DMS 273 (cell line): ENCODE measurements around the gene ERC2.

Experiments used
- DNase-seq: peaks from one replicate; lab custom pipeline; 2025; ENCODE audit not compliant: unreplicated experiment; lab: John Stamatoyannopoulos, UW

The ERC2 gene

GRCh38 chr3:55659701-55660100 lies 808.6 kb downstream of the ERC2 start:
- no peak for DNase-seq

- peak; percentile 14 for DNase-seq
These were observed 809.3 kb downstream of the ERC2 start for GRCh38 chr3:55658690-55659562.

- DNase-seq = no peak
These were observed 810.0 kb downstream of the ERC2 start for GRCh38 chr3:55658270-55658669.

- no peak for DNase-seq
These were observed 812.7 kb downstream of the ERC2 start for GRCh38 chr3:55655544-55655943.

GRCh38 chr3:55654123-55654760 lies 814.0 kb downstream of the ERC2 start:
- DNase-seq = no peak

GRCh38 chr3:55651011-55651410 lies 817.3 kb downstream of the ERC2 start:
- DNase-seq = no peak

GRCh38 chr3:55650011-55650410 lies 818.3 kb downstream of the ERC2 start:
- DNase-seq = no peak

GRCh38 chr3:55649554-55649953 lies 818.7 kb downstream of the ERC2 start:
- DNase-seq = no peak

GRCh38 chr3:55648591-55649318 lies 819.5 kb downstream of the ERC2 start:
- no peak for DNase-seq

- no peak for DNase-seq
These were observed 820.6 kb downstream of the ERC2 start for GRCh38 chr3:55647670-55648069.

- no peak for DNase-seq
These were observed 821.2 kb downstream of the ERC2 start for GRCh38 chr3:55647063-55647462.

- no peak for DNase-seq
These were observed 822.1 kb downstream of the ERC2 start for GRCh38 chr3:55646121-55646520.

GRCh38 chr3:55645422-55645821 lies 822.8 kb downstream of the ERC2 start:
- no peak for DNase-seq

GRCh38 chr3:55643283-55643682 lies 825.0 kb downstream of the ERC2 start:
- no peak for DNase-seq

GRCh38 chr3:55641964-55642363 lies 826.3 kb downstream of the ERC2 start:
- DNase-seq = no peak

- no peak for DNase-seq
These were observed 828.1 kb downstream of the ERC2 start for GRCh38 chr3:55639896-55640765.

- no peak for DNase-seq
These were observed 829.1 kb downstream of the ERC2 start for GRCh38 chr3:55639143-55639542.

GRCh38 chr3:55637906-55638638 lies 830.2 kb downstream of the ERC2 start:
- no peak for DNase-seq

- DNase-seq = no peak
These were observed 831.7 kb downstream of the ERC2 start for GRCh38 chr3:55636300-55637195.
